Stimulated activated CD4-positive, alpha-beta T cell treated with anti-CD3 and anti-CD28 coated beads, Interleukin-15, amount 100 ng/mL, for 48 hours (primary cell): Measurements from ENCODE around the gene DNAAF6.

Experiments
- DNase-seq, 2 donors: peaks; one replicate each; pipeline ENCODE4 v3.0.0-alpha.2; 2020; ENCODE audit warnings: low read depth in 2 of 2

DNAAF6 gene

GRCh38 chrX:107293056-107293455, 86.6 kb downstream of the DNAAF6 start:
- DNase-seq, result no peak
